GM12878 (cell line): Measurements from ENCODE around the gene SLC25A26. TPM values are rescaled to one million over a fixed set of nuclear protein-coding genes. Genes with fewer than 3 reads are reported as not detected.

Source experiments
- ATAC-seq: fragments of 200-7000 bp; cut with Tn5 transposase; 3 replicates; pipeline ENCODE4 v1.9.1; 2020; ENCODE audit warnings: mild to moderate bottlenecking, moderate library complexity
- BruUV-seq: library from RNA; stranded (reverse); fragments of 400-500 nt; replicated peaks from 2 replicates; lab custom pipeline; 2021; lab: Mats Ljungman, UMichigan
- CTCF ChIA-PET: fragments of 300-600 bp; sonication (Branson Sonifier 250); formaldehyde crosslinking; extraction: SDS; loops from one replicate; lab custom pipeline; 2021; ENCODE audit warnings: inconsistent platforms; lab: Yijun Ruan, JAX
- POLR2A ChIA-PET: fragments of 350-600 bp; formaldehyde crosslinking; extraction: SDS; loops from one replicate; lab custom pipeline; 2021; ENCODE audit warnings: inconsistent platforms; lab: Charles Lee
- RAD21 ChIA-PET: fragments of 300-600 bp; sonication (Branson Sonifier 250); formaldehyde crosslinking; loops from one replicate; lab custom pipeline; 2023; ENCODE audit warnings: antibody characterized with exemption; ENCODE audit not compliant: unreplicated experiment; lab: Charles Lee
- SMC1A ChIA-PET: fragments of 300-600 bp; sonication (Branson Sonifier 250); formaldehyde crosslinking; loops from one replicate; lab custom pipeline; 2023; ENCODE audit not compliant: unreplicated experiment, uncharacterized antibody; lab: Charles Lee
- DNase-seq: peaks from one replicate; pipeline ENCODE4 v3.0.0-alpha.2; 2011; ENCODE audit warnings: low read depth, low spot score
- FAIRE-seq: peaks from 3 replicates; lab custom pipeline; 2011; peaks lifted over from hg19 to GRCh38; lab: Jason Lieb, UNC
- H2AFZ ChIP-seq: 2 replicates; pipeline ENCODE4 v1.6.0; 2011; ENCODE audit warnings: low read depth, low read length, control low read depth; ENCODE audit not compliant: control insufficient read depth
- H3K27ac ChIP-seq: 2 replicates; pipeline ENCODE4 v1.5.1; 2011; ENCODE audit warnings: control low read depth; ENCODE audit not compliant: control insufficient read depth, insufficient read depth
- H3K27me3 ChIP-seq, 2 experiments: replicated peaks in 1 of 2; 2 replicates each; pipeline versions ENCODE4 v1.6.0 to v1.6.1; 2011; ENCODE audit warnings: low read length in 1 of 2; ENCODE audit not compliant: control insufficient read depth in 2 of 2, insufficient read depth in 2 of 2
- H3K36me3 ChIP-seq, 2 experiments: 2 replicates each; pipeline ENCODE4 v1.5.1; 2011; ENCODE audit warnings: low read length in 1 of 2; ENCODE audit not compliant: control insufficient read depth in 2 of 2, insufficient read depth in 2 of 2
- H3K4me1 ChIP-seq: 2 replicates; pipeline ENCODE4 v1.6.1; 2011; ENCODE audit warnings: mild to moderate bottlenecking, low read length, moderate library complexity, mixed read lengths; ENCODE audit not compliant: control insufficient read depth, insufficient read depth
- H3K4me2 ChIP-seq: 2 replicates; pipeline ENCODE4 v1.6.0; 2011; ENCODE audit warnings: control low read depth; ENCODE audit not compliant: control insufficient read depth, insufficient read depth
- H3K4me3 ChIP-seq: fragments of 200-600 bp; sonication (generic); 2 replicates; pipeline ENCODE4 v1.5.1; 2016
- H3K79me2 ChIP-seq: 2 replicates; pipeline ENCODE4 v1.6.0; 2011; ENCODE audit warnings: low read length; ENCODE audit not compliant: control insufficient read depth, insufficient read depth
- H3K9ac ChIP-seq: 2 replicates; pipeline ENCODE4 v1.8.0; 2011; ENCODE audit warnings: low read length, control low read depth, mixed read lengths; ENCODE audit not compliant: control insufficient read depth, insufficient read depth
- H3K9me3 ChIP-seq: replicated peaks from 3 replicates; pipeline ENCODE4 v1.5.1; 2011; ENCODE audit warnings: mild to moderate bottlenecking, low read length; ENCODE audit not compliant: control insufficient read depth, insufficient read depth
- H4K20me1 ChIP-seq: 2 replicates; pipeline ENCODE4 v1.6.0; 2011; ENCODE audit not compliant: control insufficient read depth, insufficient read depth
- CBX5 ChIP-seq: sonication (generic); IDR thresholded peaks from 2 replicates; pipeline ENCODE4 v1.6.1; 2016; ENCODE audit warnings: low read depth, moderate library complexity, mild to moderate bottlenecking, inconsistent platforms
- CREM ChIP-seq: IDR thresholded peaks from 2 replicates; pipeline ENCODE4 v1.6.1; 2014; ENCODE audit warnings: antibody characterized with exemption, low read depth
- FOXM1 ChIP-seq: IDR thresholded peaks from 2 replicates; pipeline ENCODE4 v1.6.1; 2012; ENCODE audit warnings: low read depth, mild to moderate bottlenecking, inconsistent platforms, low read length, moderate library complexity
- SIX5 ChIP-seq: IDR thresholded peaks from 2 replicates; pipeline ENCODE4 v1.6.1; 2011; ENCODE audit warnings: mild to moderate bottlenecking, low read depth, low read length, moderate library complexity; ENCODE audit not compliant: severe bottlenecking
- TAF1 ChIP-seq: IDR thresholded peaks from 2 replicates; pipeline ENCODE4 v1.6.1; 2011; ENCODE audit warnings: mild to moderate bottlenecking, low read depth, low read length, borderline replicate concordance
- TBL1XR1 ChIP-seq: IDR thresholded peaks from 2 replicates; pipeline ENCODE4 v1.6.1; 2012; ENCODE audit warnings: low read depth, low read length, improper control_type of control experiment
- ZNF24 ChIP-seq: fragments of 450-650 bp; IDR thresholded peaks from 2 replicates; pipeline ENCODE4 v1.6.1; 2017; ENCODE audit warnings: antibody characterized with exemption, mild to moderate bottlenecking
- ZNF274 ChIP-seq: IDR thresholded peaks from one replicate; pipeline ENCODE4 v1.8.0; 2011; ENCODE audit not compliant: insufficient read length, insufficient read depth
- WGBS: methylation state at CpG from one replicate; pipeline ENCODE4 v1.1.6; 2016; ENCODE audit warnings: low lambda C conversion rate; ENCODE audit not compliant: insufficient replicate concordance, insufficient coverage; ENCODE audit errors: missing lambda C conversion rate; 5-methylcytosine and 5-hydroxymethylcytosine counted together
- in situ Hi-C: fragments of 300-500 bp; cut with MboI; formaldehyde crosslinking; loops from 9 replicates; pipeline ENCODE4 v1.14.3; 2018; ENCODE audit warnings: mixed read lengths
- intact Hi-C: fragments of 100-400 bp; cut with micrococcal nuclease; formaldehyde crosslinking; loops from one replicate; pipeline ENCODE4 v1.14.2; 2022; ENCODE audit not compliant: unreplicated experiment
- polyA plus RNA-seq, 11 experiments: library from polyadenylated mRNA; depleted of rRNA in 4 of 11; unstranded in 6 of 11; stranded (reverse) in 5 of 11; fragments of >200 nt; fragmentation: Nextera tagmentation in 4 of 11; fragmentation: Illumina TruSeq in 1 of 11; extraction: Ambion mirVana in 4 of 11; extraction: Trizol in 1 of 11; gene quantifications; 1 replicate in 1 of 11; 2 replicates in 10 of 11; pipeline versions ENCODE4 v1.2.1 to v1.2.3, GENCODE V29; 2011 to 2016; ENCODE audit warnings: inconsistent platforms in 2 of 11, missing spikeins in 2 of 11, low read depth in 1 of 11
- total RNA-seq, 4 experiments: library from RNA; depleted of rRNA in 3 of 4; stranded (reverse); fragments of >200 nt in 3 of 4; fragmentation: Illumina TruSeq in 1 of 4; extraction: Trizol in 1 of 4; gene quantifications; 2 replicates each; pipeline versions ENCODE4 v1.2.1 to v1.2.3, GENCODE V29; 2013 to 2021
- TF ChIP-seq, protein P1 (sequence below): fragments of 450-650 bp; IDR thresholded peaks from 2 replicates; pipeline ENCODE4 v1.6.1; 2017; ENCODE audit warnings: mild to moderate bottlenecking, moderate library complexity
- TF ChIP-seq, protein P2 (sequence below): fragments of 150-350 bp; IDR thresholded peaks from 2 replicates; pipeline ENCODE4 v1.6.1; 2016; ENCODE audit warnings: low read depth, low read length
- TF ChIP-seq, protein P3 (sequence below): IDR thresholded peaks from 2 replicates; pipeline ENCODE4 v1.6.1; 2011; ENCODE audit warnings: mild to moderate bottlenecking, low read depth, low read length, moderate library complexity; ENCODE audit not compliant: insufficient replicate concordance

SLC25A26 gene
- total and polyA plus RNA-seq, 10 of the 15 experiments (the other 5 are each of a cell fraction or from before 2014, with no cell fraction given): 14.6 to 49.7 (median 24.9) TPM

DNA sequence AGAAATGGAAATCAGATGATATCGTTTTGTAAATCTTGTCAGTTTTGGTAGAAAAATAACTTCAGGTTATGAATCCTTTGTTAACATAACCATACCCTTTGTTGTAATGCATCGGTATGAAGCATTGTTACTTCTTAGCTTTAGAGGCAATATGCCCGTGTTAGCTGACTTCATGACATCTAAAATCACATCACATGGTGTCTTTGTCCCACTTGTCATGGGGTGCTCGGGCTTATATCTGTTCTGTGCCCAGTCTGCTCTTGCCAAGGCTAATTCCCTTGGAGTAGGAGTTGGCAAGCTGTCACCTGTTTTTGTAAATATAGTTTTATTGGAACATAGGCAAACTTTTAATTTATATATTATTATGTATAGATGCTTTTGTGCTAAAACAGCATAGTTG lies 39.6 kb downstream of the SLC25A26 start (continued):
- TF ChIP-seq CREM (no peak), ZNF274 (no peak), ZNF24 (no peak), TAF1 (no peak), TBL1XR1 (no peak), FOXM1 (no peak), SIX5 (no peak)
- TF ChIP-seq, protein P1, sequence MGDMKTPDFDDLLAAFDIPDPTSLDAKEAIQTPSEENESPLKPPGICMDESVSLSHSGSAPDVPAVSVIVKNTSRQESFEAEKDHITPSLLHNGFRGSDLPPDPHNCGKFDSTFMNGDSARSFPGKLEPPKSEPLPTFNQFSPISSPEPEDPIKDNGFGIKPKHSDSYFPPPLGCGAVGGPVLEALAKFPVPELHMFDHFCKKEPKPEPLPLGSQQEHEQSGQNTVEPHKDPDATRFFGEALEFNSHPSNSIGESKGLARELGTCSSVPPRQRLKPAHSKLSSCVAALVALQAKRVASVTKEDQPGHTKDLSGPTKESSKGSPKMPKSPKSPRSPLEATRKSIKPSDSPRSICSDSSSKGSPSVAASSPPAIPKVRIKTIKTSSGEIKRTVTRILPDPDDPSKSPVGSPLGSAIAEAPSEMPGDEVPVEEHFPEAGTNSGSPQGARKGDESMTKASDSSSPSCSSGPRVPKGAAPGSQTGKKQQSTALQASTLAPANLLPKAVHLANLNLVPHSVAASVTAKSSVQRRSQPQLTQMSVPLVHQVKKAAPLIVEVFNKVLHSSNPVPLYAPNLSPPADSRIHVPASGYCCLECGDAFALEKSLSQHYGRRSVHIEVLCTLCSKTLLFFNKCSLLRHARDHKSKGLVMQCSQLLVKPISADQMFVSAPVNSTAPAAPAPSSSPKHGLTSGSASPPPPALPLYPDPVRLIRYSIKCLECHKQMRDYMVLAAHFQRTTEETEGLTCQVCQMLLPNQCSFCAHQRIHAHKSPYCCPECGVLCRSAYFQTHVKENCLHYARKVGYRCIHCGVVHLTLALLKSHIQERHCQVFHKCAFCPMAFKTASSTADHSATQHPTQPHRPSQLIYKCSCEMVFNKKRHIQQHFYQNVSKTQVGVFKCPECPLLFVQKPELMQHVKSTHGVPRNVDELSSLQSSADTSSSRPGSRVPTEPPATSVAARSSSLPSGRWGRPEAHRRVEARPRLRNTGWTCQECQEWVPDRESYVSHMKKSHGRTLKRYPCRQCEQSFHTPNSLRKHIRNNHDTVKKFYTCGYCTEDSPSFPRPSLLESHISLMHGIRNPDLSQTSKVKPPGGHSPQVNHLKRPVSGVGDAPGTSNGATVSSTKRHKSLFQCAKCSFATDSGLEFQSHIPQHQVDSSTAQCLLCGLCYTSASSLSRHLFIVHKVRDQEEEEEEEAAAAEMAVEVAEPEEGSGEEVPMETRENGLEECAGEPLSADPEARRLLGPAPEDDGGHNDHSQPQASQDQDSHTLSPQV: no peak

DNA sequence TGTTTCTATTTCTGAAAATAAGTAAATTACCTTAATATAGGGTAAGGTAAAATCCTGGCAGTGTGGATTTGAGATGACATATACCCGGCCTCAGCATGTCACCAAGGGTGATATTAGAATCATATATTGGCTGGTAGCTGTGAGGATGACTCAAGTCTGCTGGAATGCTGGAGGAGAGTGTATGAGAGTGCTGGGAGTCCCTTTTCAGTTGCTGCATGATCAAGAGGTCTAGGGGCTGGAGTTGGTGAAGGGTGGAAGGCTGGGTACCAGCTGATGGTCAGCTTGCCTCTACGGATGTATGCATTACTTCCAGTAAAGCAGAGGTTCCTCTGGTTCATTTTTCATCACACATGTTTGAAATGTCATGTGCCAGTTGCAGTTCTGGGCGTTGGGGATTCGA lies 40.6 kb downstream of the SLC25A26 start:
- H3K9me3 ChIP-seq: no peaks in the 10 kb centered on the region
- SMC1A ChIA-PET: interaction anchor here (1.0 kb wide), 1 partner anchor 8 kb away, joined by 3 read pairs; no protein-coding TSS in a partner anchor
- no peaks in the 10 kb centered on the region for H3K79me2 ChIP-seq
- FAIRE-seq (no peak), DNase-seq (no peak), ATAC-seq (no peak)
- H4K20me1 ChIP-seq: no peaks in the 10 kb centered on the region
- intact Hi-C loops (no loop called here), in situ Hi-C loops (no loop called here)
- BruUV-seq: no TSS peak
- no peaks in the 10 kb centered on the region for H3K4me1 ChIP-seq
- CTCF ChIA-PET: interaction anchor here (1.6 kb wide), 1 partner anchor 561 kb away, joined by 10 read pairs; no protein-coding TSS in a partner anchor
- 87% methylated on average over 4 of the region's 4 CpGs for WGBS
- H3K36me3 ChIP-seq: no peaks in the 10 kb centered on the region; a peak in 1 of 4 replicates
- POLR2A ChIA-PET: no interaction called here
- no peak overlapping the region for H2AFZ ChIP-seq
- H3K27me3 ChIP-seq: no peaks in the 10 kb centered on the region
- no peak overlapping the region for H3K4me2 ChIP-seq
- H3K4me3 ChIP-seq: no peak overlapping the region
- RAD21 ChIA-PET: no interaction called here
- no peak overlapping the region for H3K9ac ChIP-seq
- H3K27ac ChIP-seq: no peak overlapping the region
- TF ChIP-seq, protein P2, sequence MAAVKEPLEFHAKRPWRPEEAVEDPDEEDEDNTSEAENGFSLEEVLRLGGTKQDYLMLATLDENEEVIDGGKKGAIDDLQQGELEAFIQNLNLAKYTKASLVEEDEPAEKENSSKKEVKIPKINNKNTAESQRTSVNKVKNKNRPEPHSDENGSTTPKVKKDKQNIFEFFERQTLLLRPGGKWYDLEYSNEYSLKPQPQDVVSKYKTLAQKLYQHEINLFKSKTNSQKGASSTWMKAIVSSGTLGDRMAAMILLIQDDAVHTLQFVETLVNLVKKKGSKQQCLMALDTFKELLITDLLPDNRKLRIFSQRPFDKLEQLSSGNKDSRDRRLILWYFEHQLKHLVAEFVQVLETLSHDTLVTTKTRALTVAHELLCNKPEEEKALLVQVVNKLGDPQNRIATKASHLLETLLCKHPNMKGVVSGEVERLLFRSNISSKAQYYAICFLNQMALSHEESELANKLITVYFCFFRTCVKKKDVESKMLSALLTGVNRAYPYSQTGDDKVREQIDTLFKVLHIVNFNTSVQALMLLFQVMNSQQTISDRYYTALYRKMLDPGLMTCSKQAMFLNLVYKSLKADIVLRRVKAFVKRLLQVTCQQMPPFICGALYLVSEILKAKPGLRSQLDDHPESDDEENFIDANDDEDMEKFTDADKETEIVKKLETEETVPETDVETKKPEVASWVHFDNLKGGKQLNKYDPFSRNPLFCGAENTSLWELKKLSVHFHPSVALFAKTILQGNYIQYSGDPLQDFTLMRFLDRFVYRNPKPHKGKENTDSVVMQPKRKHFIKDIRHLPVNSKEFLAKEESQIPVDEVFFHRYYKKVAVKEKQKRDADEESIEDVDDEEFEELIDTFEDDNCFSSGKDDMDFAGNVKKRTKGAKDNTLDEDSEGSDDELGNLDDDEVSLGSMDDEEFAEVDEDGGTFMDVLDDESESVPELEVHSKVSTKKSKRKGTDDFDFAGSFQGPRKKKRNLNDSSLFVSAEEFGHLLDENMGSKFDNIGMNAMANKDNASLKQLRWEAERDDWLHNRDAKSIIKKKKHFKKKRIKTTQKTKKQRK: no peak
- TF ChIP-seq, protein P3, sequence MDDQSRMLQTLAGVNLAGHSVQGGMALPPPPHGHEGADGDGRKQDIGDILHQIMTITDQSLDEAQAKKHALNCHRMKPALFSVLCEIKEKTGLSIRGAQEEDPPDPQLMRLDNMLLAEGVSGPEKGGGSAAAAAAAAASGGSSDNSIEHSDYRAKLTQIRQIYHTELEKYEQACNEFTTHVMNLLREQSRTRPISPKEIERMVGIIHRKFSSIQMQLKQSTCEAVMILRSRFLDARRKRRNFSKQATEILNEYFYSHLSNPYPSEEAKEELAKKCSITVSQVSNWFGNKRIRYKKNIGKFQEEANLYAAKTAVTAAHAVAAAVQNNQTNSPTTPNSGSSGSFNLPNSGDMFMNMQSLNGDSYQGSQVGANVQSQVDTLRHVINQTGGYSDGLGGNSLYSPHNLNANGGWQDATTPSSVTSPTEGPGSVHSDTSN: no peak
- TF ChIP-seq CBX5: no peak
